Activated B cell treated with CpG ODN at 0.5 μM for 24 hours (primary cell): ENCODE results near the gene RS1. TPM values are rescaled to one million over a fixed set of nuclear protein-coding genes. Genes with fewer than 3 reads are reported as not detected.
A peak's percentile ranks its signal among the peaks of the same experiment; 100 is the strongest.

Source experiments
- ATAC-seq: fragments of 200-7000 bp; cut with Tn5 transposase; one replicate; pipeline ENCODE4 v1.10.0; 2021; ENCODE audit warnings: low read depth, mild to moderate bottlenecking, moderate library complexity
- CTCF ChIA-PET: fragments of 350-600 bp; sonication (Branson Sonifier 250); formaldehyde crosslinking; loops from one replicate; lab custom pipeline; 2021; ENCODE audit warnings: antibody characterized with exemption; lab: Charles Lee
- POLR2A ChIA-PET: fragments of 350-600 bp; sonication (Branson Sonifier 250); formaldehyde crosslinking; loops from one replicate; lab custom pipeline; 2021; ENCODE audit warnings: antibody characterized with exemption; lab: Charles Lee
- DNase-seq: peaks from one replicate; pipeline ENCODE4 v3.0.0; 2022
- H3K27ac Mint-ChIP-seq: one replicate; pipeline ENCODE4 v1.8.0; 2020; ENCODE audit warnings: mixed read lengths
- H3K27me3 Mint-ChIP-seq: one replicate; pipeline ENCODE4 v1.8.0; 2021; ENCODE audit warnings: mixed read lengths
- H3K36me3 Mint-ChIP-seq: one replicate; pipeline ENCODE4 v1.8.0; 2021; ENCODE audit warnings: low read depth, mixed read lengths
- H3K4me1 Mint-ChIP-seq: one replicate; pipeline ENCODE4 v1.8.0; 2021; ENCODE audit warnings: mixed read lengths
- H3K4me3 Mint-ChIP-seq: one replicate; pipeline ENCODE4 v1.8.0; 2020; ENCODE audit warnings: mild to moderate bottlenecking, mixed read lengths
- H3K9me3 Mint-ChIP-seq: one replicate; pipeline ENCODE4 v1.8.0; 2020; ENCODE audit warnings: mixed read lengths
- CTCF ChIP-seq: fragments of 200-600 bp; IDR thresholded peaks from one replicate; pipeline ENCODE4 v1.8.0; 2022; ENCODE audit warnings: antibody characterized with exemption, mild to moderate bottlenecking
- intact Hi-C: fragments of 100-400 bp; cut with micrococcal nuclease; formaldehyde crosslinking; loops from one replicate; pipeline ENCODE4 v1.15.1; 2024
- total RNA-seq: library from RNA; stranded (reverse); gene quantifications from 2 replicates; pipeline ENCODE4 v1.2.3, GENCODE V29; 2022

RS1 gene
- total RNA-seq, 1 donor from 2014 or later = not detected

- POLR2A ChIA-PET = no interaction called here
- no peaks in the 10 kb centered on the region for H3K9me3 Mint-ChIP-seq
- peaks cover 3% of the 10 kb centered on the region for H3K36me3 Mint-ChIP-seq
- intact Hi-C loops = no loop called here
- DNase-seq = no peak
- H3K4me1 Mint-ChIP-seq = peaks cover 12% of the 10 kb centered on the region
- H3K27ac Mint-ChIP-seq = no peak overlapping the region
- TF ChIP-seq CTCF = no peak
- H3K27me3 Mint-ChIP-seq = no peaks in the 10 kb centered on the region
- CTCF ChIA-PET = no interaction called here
- ATAC-seq = no peak
- no peak overlapping the region for H3K4me3 Mint-ChIP-seq
Observed at GRCh38 chrX:18677161-18677869, 5.4 kb upstream of the RS1 start.

GRCh38 chrX:18676470-18676869, 4.6 kb upstream of the RS1 start:
- intact Hi-C loops = no loop called here
- TF ChIP-seq CTCF = no peak
- DNase-seq = no peak
- Mint-ChIP-seq H3K27me3 (no peaks in the 10 kb centered on the region), H3K27ac (no peak overlapping the region), H3K4me1 (peaks cover 12% of the 10 kb centered on the region), H3K36me3 (peaks cover 3% of the 10 kb centered on the region), H3K4me3 (no peak overlapping the region), H3K9me3 (no peaks in the 10 kb centered on the region)
- no peak for ATAC-seq
- ChIA-PET POLR2A (interaction anchor here (0.6 to 1.9 kb wide), 3 partner anchors 210 to 931 kb away, joined by 4 to 10 read pairs (median 5); no protein-coding TSS in a partner anchor), CTCF (no interaction called here)

GRCh38 chrX:18676050-18676449, 4.1 kb upstream of the RS1 start:
- no peaks in the 10 kb centered on the region for H3K9me3 Mint-ChIP-seq
- ATAC-seq (no peak), DNase-seq (no peak)
- no peaks in the 10 kb centered on the region for H3K27me3 Mint-ChIP-seq
- no peak overlapping the region for H3K4me3 Mint-ChIP-seq
- H3K27ac Mint-ChIP-seq = peak overlapping the region; percentile 41
- TF ChIP-seq CTCF = no peak
- peaks cover 12% of the 10 kb centered on the region for H3K4me1 Mint-ChIP-seq
- POLR2A ChIA-PET = interaction anchor here (0.6 to 1.9 kb wide), 4 partner anchors 211 to 1699 kb away, joined by 3 to 10 read pairs (median 4); no protein-coding TSS in a partner anchor
- CTCF ChIA-PET = no interaction called here
- H3K36me3 Mint-ChIP-seq = peaks cover 3% of the 10 kb centered on the region
- intact Hi-C loops = no loop called here

- ATAC-seq = peak; percentile 88
- intact Hi-C loops = loop anchor here (1.0 to 5.0 kb wide), 6 partner anchors 211 to 1958 kb away; partner anchors contain the start of genes CDKL5, PDHA1 and SYAP1
Observed at GRCh38 chrX:18674788-18675735, 3.2 kb upstream of the RS1 start.

More at GRCh38 chrX:18674788-18675735, 3.2 kb upstream of the RS1 start:
- peak; percentile 75 for DNase-seq
- Mint-ChIP-seq H3K4me3 (peak overlapping the region; percentile 82), H3K27me3 (no peaks in the 10 kb centered on the region), H3K9me3 (no peaks in the 10 kb centered on the region), H3K4me1 (peaks cover 12% of the 10 kb centered on the region), H3K27ac (peak overlapping the region; percentile 85), H3K36me3 (peaks cover 3% of the 10 kb centered on the region)
- TF ChIP-seq CTCF = no peak
- CTCF ChIA-PET = no interaction called here
- POLR2A ChIA-PET = interaction anchor here (0.6 to 1.9 kb wide), 3 partner anchors 212 to 1698 kb away, joined by 3 to 10 read pairs (median 5); no protein-coding TSS in a partner anchor
